Measurements from ENCODE around the gene CALHM5.

The CALHM5 gene

GRCh38 chr6:116550796-116551195 is 39.4 kb downstream of the CALHM5 start:
- no peak for DNase-seq (ENCODE audit: low read depth)

DNA sequence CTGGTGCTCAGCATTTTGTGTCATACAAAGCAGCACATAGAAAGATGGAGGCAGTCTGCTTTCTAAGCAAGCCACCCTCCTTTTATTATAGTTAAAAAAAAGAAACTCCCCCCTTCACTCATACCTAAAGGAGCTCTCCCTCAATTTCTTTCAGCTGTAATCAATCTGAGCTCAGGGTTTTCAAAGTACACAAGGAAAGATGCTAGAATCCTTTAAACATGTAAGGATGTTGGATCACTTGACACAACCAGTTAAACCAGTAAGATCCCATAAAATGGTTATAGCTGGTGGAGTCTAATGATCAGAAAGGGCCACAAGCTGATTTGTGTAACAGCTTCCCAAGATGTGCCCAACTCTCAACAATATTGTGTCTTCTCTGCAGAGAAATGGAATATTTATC is 42.0 kb downstream of the CALHM5 start, which contains the start of gene CALHM4:
TSS of gene CALHM4 (plus strand) at position 301 of the 400 bp plus-strand sequence. CDS start at position 344, 43 bp downstream.
- no peak for DNase-seq (ENCODE audit: low read depth)

DNA sequence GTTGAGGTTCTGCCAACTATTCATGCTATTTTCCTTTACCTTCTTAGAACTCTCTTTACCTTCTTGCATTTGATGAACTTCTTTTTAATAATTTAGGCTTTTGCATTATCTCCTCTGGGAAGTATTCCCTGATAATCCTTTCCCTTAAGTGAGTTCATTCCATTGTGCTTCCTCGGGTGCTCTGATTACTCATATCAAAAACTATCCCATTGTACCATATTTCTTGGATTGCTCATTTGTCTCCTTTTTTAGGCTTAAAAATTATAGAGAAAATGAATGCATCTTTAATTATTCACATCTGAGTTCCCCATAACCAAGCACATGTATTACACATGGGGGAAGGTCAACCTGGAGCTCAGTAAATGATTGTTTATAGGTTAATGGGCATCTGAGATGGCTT is 44.6 kb downstream of the CALHM5 start:
- no peak for DNase-seq (ENCODE audit: low read depth)

DNA sequence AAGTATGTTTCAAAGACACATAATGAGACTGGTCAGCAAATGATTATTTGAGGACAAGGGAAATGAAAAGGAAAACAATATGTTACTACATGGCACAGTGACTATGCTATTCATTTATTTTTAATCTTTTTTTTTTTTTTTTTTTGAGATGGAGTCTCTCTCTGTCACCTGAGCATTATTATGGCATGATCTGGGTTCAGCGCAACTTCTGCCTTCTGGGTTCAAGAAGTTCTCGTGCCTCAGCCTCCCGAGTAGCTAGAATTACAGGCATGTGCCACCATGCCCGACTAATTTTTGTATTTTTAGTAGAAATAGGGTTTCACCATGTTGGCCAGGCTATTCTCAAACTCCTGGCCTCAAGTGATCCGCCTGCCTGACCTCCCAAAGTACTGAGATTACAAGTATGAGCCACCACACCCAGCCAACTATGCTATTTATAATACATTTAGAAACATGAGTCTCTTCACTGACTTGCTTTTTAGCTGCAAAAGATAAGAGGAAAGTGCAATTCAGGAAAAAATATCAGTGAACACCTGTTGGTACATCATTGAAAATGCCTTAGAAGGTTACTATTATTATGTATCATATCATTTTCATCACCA is 45.5 kb downstream of the CALHM5 start:
- DNase-seq (ENCODE audit: low read depth): no peak

- DNase-seq (ENCODE audit: low read depth): no peak
These were observed 46.5 kb downstream of the CALHM5 start for GRCh38 chr6:116557893-116558292.

DNA sequence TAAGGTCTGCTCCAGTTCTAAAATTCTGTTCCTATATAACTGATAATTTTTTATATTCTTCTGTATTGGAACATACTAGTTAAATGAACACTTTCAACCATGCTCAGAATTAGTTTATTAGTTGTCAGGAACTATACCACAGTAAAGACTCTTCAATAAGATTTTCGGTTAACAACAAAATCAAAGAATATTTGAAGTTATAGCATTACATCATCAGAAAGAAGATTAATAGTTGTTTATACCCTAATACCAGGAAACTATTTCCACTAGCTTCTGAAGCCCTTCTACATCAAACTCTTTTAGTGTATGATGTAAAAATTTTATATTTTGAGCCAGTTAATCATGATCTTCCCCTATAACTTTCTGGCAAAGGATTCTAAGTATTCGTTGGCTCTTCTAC is 48.7 kb downstream of the CALHM5 start:
- no peak for DNase-seq (ENCODE audit: low read depth)

- peak; percentile 48 for DNase-seq (ENCODE audit: low read depth)
These were observed 50.1 kb downstream of the CALHM5 start for GRCh38 chr6:116561377-116562018.

GRCh38 chr6:116562019-116562403 is 50.6 kb downstream of the CALHM5 start:
- DNase-seq (ENCODE audit: low read depth): no peak

GRCh38 chr6:116562614-116563013 is 51.2 kb downstream of the CALHM5 start:
- DNase-seq (ENCODE audit: low read depth): no peak

DNA sequence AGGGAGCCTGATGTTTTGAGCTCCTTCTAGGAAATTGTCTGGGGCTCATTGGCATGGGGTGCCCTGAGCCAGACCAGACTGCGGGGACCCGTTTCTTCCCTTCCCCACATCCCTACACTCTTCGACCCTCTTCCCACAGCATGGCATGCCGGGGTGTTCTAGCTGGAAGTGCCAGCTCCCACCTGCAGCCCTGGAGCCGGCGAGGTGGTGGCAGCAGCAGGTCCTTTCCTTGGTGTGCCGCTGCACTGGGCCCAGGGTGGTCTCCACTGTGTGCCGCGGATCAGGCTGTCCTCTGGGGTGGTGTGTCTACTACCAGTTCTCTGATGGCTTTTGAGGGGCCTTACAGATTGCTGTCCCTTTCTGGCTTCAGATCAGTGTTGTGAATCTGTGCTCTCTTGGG is 52.4 kb downstream of the CALHM5 start:
- no peak for DNase-seq (ENCODE audit: low read depth)

- DNase-seq (ENCODE audit: low read depth): no peak
These were observed 52.9 kb downstream of the CALHM5 start for GRCh38 chr6:116564311-116564710.

DNA sequence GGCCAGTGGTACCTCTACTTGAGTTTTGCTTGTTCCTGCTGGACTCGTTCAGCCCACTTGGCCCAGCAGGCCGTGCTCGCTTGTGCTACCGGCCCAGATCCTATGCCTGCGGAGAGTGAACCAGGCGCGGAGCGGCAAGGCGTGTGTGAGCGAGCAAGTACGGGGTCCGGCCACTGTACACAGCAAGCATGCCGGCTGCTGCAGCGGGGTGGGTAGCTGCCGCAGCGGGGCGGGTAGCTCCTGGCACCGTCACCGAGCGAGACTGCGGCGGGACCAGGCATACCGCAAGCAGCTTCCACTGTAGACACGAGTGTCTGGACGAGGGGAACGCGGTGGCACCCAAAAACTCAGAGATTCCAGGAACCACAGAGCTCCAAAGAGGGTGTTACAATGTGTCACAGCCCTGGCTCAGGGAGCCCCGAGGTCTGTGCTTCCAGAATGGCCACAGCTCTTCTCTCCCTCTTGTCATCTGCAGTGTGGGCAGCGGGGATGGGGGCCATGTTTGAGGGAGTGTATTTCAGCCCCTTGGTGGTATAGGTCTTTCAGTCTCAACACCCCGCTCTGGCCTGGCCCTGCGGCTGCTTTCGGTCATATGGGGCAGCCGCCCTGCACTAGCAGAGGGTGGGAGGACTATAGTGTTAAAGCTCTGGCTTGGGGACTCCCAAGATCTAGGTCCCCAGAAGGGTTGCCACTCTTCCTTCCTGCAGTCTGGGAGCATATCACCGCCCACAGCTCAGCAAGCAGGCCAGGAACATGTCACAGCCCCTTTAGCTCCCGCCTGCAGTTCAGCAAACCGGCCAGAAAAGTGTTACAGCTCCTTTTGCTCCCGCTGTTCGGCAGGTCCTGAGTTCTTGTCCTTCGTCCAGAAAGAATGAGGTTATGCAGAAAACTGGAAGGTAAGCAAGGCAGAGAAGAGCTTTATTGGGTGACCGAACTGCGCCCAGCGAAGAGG is 53.8 kb downstream of the CALHM5 start:
- DNase-seq (ENCODE audit: low read depth): no peak

DNA sequence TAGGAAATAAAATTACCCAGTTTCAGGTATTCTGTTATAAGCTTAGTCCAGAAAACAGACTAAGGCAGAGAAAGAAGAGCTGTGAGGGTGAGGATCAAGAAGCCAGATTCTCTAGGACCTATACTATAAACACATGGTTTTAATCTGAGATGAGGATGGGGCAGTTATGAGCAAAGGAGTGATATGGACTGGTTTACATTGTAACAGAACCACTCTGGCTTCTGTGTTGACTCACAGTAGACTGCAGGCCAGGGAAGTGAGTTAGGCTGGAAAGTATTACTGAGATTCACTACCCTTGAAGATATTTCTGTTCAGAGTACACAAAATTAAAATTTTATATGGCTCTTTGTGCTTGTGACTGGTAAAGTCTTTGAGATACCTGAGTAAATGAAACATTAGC is 56.7 kb downstream of the CALHM5 start:
- DNase-seq (ENCODE audit: low read depth): no peak

GRCh38 chr6:116568821-116569755 is 57.6 kb downstream of the CALHM5 start:
- no peak for DNase-seq (ENCODE audit: low read depth)

DNA sequence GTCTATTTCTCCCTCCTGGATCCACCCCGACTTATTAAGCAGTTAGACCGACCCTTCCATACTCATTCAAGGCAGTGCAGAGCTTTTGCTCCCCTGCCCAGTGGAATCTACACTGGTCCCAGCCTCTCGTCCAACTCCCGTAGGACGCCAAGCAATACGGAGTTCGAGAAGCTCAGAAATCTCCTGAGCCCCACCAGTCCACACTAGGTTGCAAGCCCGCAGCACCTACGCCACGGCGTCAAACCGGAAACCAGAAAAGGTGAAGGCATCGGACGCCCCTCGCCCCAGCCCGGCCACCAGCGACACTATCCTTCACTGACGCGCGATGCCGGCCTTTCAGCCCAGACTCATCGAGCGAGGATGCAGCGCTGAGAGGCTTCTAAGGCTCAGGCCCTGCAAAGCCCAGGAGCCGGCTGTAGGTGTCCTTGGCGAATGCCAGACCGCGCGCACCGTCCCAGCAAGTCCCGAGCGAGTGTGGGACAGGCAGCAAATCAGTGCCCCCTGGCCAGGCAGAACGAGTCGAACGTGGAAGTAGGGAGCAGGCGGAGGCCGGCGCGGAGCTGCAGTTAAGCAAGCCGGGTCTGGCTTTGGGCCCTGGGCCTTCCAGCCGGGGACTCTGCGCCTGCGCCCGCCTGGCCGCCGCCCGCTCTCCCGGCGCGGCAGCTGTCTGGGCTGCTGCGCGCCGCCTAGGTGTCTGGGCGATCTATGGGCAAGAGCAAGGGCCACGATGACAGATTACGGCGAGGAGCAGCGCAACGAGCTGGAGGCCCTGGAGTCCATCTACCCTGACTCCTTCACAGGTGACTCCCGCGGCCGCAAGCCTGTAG is 59.6 kb downstream of the CALHM5 start, which contains the start of gene RWDD1:
TSS of gene RWDD1 (plus strand) at position 649 of the 827 bp plus-strand sequence. CDS start at position 728, 79 bp downstream.
- peak; percentile 93 for DNase-seq (ENCODE audit: low read depth)

GRCh38 chr6:116571683-116572000 is 60.2 kb downstream of the CALHM5 start:
- DNase-seq (ENCODE audit: low read depth): no peak

DNA sequence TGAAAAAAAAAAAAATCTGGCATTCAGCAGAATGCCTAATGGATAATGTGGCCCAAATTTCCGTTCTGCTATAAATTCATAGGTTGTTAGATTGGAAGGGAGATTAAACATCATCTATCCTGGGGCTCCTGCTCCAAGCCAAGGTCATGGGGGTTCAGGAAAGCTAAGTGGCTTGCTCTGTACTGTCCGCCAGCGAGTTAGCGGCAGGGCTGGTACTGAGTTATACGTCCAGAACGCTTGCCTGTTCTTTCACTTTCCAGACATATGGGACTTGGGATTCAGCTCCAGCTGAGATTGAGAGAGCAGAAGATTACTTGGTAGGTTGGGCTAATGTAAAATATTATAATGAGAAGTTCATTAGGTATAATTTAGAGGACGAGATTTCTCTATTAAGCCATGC is 60.7 kb downstream of the CALHM5 start:
- DNase-seq (ENCODE audit: low read depth): no peak

Data from activated T-cell treated with anti-CD3 and anti-CD28 coated beads for 1 hour (primary cell).